Ascending aorta (tissue), 2 donors: Measurements from ENCODE around the gene CNTN5. TPM values are rescaled to one million over a fixed set of nuclear protein-coding genes. Genes with fewer than 3 reads are reported as not detected.

Experiments
- DNase-seq, 2 donors: peaks; one replicate each; pipeline ENCODE4 v3.0.0-alpha.2; 2019; ENCODE audit warnings: low spot score in 2 of 2
- H3K27ac ChIP-seq, 2 donors: fragments of 200-600 bp; sonication (generic); one replicate each; pipeline ENCODE4 v1.5.1; 2016 to 2017; ENCODE audit warnings: mild to moderate bottlenecking in 1 of 2
- H3K27me3 ChIP-seq: fragments of 200-600 bp; sonication (generic); one replicate; pipeline ENCODE4 v1.5.1; 2017
- H3K36me3 ChIP-seq, 2 donors: fragments of 200-600 bp; sonication (generic); one replicate each; pipeline ENCODE4 v1.5.1; 2016
- H3K4me1 ChIP-seq, 2 donors: fragments of 200-600 bp; sonication (generic); one replicate each; pipeline ENCODE4 v1.5.1; 2016 to 2017; ENCODE audit warnings: mild to moderate bottlenecking in 1 of 2
- H3K4me3 ChIP-seq, 2 donors: fragments of 200-600 bp; sonication (generic); one replicate each; pipeline ENCODE4 v1.5.1; 2016 to 2017; ENCODE audit warnings: mild to moderate bottlenecking in 1 of 2
- H3K9me3 ChIP-seq, 2 donors: fragments of 200-600 bp; sonication (generic); one replicate each; pipeline ENCODE4 v1.5.1; 2016
- CTCF ChIP-seq, 3 experiments: fragments of 200-600 bp in 2 of 3; fragments of 450-650 bp in 1 of 3; sonication (generic) in 2 of 3; IDR thresholded peaks; one replicate each; pipeline ENCODE4 v1.5.1; 2016 to 2019; ENCODE audit warnings: antibody characterized with exemption in 3 of 3, mild to moderate bottlenecking in 1 of 3, moderate library complexity in 1 of 3
- intact Hi-C: fragments of 100-400 bp; cut with DNase I; formaldehyde crosslinking; loops from one replicate; pipeline ENCODE4 v1.15.1; 2023
- total RNA-seq: library from RNA; depleted of rRNA; stranded (reverse); fragments of >200 nt; gene quantifications from one replicate; pipeline ENCODE4 v1.1.0, GENCODE V29; 2016

The CNTN5 gene
- total RNA-seq, 1 donor from 2014 or later = 3.6 TPM

DNA sequence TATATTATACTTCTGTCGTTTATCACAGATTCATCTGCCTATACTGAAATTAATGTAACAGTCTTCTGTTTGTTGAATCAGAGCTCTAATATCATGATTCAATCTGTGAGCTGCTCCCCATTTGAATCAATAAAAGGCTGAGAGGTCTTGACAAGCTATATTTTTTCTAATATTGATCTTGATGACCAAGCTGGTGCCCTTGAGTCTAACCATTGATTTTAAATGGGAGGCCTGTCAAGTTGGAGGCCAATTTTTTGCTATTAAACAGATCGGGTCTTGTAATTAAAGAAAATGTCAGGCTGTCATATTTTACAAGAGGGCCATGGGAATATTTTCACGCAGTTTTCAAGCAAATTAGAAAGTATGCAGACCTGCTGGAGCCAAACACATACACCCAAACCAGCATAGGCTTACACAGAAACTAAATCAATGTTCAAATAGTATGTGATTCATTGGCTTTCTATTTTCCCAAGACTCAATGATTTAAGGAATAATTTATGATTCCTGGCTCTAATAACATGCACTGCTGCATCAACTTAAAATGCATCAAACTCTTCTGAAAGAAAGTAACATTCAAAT is 286.9 kb downstream of the CNTN5 start:
- H3K36me3 ChIP-seq = no peaks in the 10 kb centered on the region
- H3K4me3 ChIP-seq = no peak overlapping the region
- H3K27ac ChIP-seq = no peak overlapping the region
- TF ChIP-seq CTCF (IDR thresholded peaks at IDR 0.05) = no peak
- H3K27me3 ChIP-seq = no peaks in the 10 kb centered on the region
- H3K9me3 ChIP-seq = no peaks in the 10 kb centered on the region
- no peak for DNase-seq
- no peaks in the 10 kb centered on the region for H3K4me1 ChIP-seq
- intact Hi-C loops = no loop called here

DNA sequence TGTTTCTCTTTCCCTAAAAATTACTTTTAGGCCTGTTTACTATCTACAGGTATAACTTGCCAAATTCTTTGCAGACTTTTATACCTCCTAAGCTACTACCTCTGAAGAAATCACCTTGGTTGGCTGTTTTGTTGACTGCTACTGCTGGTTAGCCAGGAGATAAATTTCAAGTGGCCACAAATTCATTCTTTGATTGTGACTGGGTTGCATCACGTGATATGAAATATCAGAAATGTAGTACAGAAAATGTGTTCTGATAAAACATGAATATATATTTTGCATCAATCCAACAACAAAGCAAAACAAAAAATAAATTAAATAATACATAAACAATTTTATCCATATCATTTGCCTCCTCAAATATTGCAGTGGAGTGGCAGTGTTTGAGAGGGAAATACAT is 291.1 kb downstream of the CNTN5 start:
- H3K4me1 ChIP-seq = no peaks in the 10 kb centered on the region
- H3K4me3 ChIP-seq = no peak overlapping the region
- H3K9me3 ChIP-seq = no peaks in the 10 kb centered on the region
- no peak for DNase-seq
- intact Hi-C loops = no loop called here
- H3K27me3 ChIP-seq = no peaks in the 10 kb centered on the region
- H3K36me3 ChIP-seq = no peaks in the 10 kb centered on the region
- no peak overlapping the region for H3K27ac ChIP-seq
- no peak for TF ChIP-seq CTCF (IDR thresholded peaks at IDR 0.05)

GRCh38 chr11:99316776-99317520 is 296.2 kb downstream of the CNTN5 start:
- intact Hi-C loops = no loop called here
- H3K9me3 ChIP-seq = no peaks in the 10 kb centered on the region
- TF ChIP-seq CTCF (IDR thresholded peaks at IDR 0.05) = no peak
- peak overlapping the region in 1 of 2 donors; percentile 7 for H3K4me3 ChIP-seq
- no peak overlapping the region for H3K27ac ChIP-seq
- no peaks in the 10 kb centered on the region for H3K4me1 ChIP-seq
- H3K27me3 ChIP-seq = no peaks in the 10 kb centered on the region
- no peak for DNase-seq
- H3K36me3 ChIP-seq = no peaks in the 10 kb centered on the region

- Histone ChIP-seq H3K9me3 (no peaks in the 10 kb centered on the region), H3K4me3 (no peak overlapping the region), H3K27ac (no peak overlapping the region), H3K27me3 (no peaks in the 10 kb centered on the region), H3K4me1 (no peaks in the 10 kb centered on the region), H3K36me3 (no peaks in the 10 kb centered on the region)
- DNase-seq = no peak
- intact Hi-C loops = no loop called here
- TF ChIP-seq CTCF (IDR thresholded peaks at IDR 0.05) = no peak
Observed at GRCh38 chr11:99320769-99321290, 300.1 kb downstream of the CNTN5 start.

- intact Hi-C loops = no loop called here
- no peak overlapping the region for H3K4me3 ChIP-seq
- H3K27ac ChIP-seq = no peak overlapping the region
Observed at GRCh38 chr11:99325847-99326246, 305.1 kb downstream of the CNTN5 start.

More at GRCh38 chr11:99325847-99326246, 305.1 kb downstream of the CNTN5 start:
- no peak for DNase-seq
- Histone ChIP-seq H3K9me3 (no peaks in the 10 kb centered on the region), H3K4me1 (no peaks in the 10 kb centered on the region), H3K27me3 (no peaks in the 10 kb centered on the region), H3K36me3 (no peaks in the 10 kb centered on the region)
- TF ChIP-seq CTCF (IDR thresholded peaks at IDR 0.05) = no peak
